ENCODE measurements around the gene FRK.
"Not testable (repeated sequence)": the region's sequence is repeated elsewhere in the genome, so short reads cannot be mapped to it uniquely, and the experiment has no call there.

FRK gene

DNA sequence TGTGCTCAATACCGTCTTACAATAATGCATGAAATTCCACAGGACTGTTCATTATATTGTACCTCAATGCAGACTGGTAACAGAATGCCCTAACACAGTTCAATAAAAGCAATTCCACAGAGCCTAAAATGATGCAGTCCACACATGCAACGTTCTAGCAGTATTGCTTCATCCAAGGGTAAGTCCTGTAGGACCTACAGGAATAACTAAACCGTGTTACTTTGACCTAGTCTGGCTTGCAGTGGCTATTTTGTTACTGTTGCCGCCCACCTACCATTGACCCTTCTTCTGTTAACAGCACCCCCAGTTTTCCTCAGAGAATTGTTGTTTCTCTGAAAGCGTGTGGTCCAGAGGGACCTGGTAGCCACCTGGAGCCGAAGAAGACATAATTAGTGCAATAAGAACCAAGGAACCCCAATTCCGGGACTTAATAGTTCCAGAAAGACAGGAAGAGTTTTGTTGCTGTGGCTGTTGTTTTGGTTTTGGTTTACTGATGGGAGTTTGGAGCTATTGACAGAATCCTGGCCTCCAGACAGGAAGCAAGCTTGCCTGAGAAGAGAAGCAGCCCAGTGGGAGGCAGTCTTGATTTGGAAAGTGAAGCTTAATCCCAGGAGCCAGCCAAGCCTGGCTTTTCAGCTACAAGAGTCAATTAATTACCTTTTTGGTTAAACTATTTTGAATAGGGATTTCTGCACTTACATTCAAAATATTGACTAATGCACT, 91.3 kb downstream of the FRK start:
- peaks cover 0 to 11% (median 6%) of the 10 kb centered on the region in 5 donors for H3K4me1 ChIP-seq (ENCODE audit: control insufficient read depth in 5 of 5, insufficient read depth in 5 of 5, low read length in 5 of 5)
- no peak overlapping the region for H3K27ac ChIP-seq (ENCODE audit: low read depth, low read length)
- no peaks in the 10 kb centered on the region for H3K36me3 ChIP-seq (ENCODE audit: control insufficient read depth in 5 of 5, insufficient read depth in 5 of 5, low read length in 5 of 5)
- peak overlapping the region in 1 of 5 donors; percentile 48 for H3K9ac ChIP-seq (ENCODE audit: low read length in 5 of 5)
- peak overlapping the region in 1 of 5 donors; percentile 48 for H3K4me3 ChIP-seq (ENCODE audit: low read depth in 1 of 5, low read length in 5 of 5)
- no peaks in the 10 kb centered on the region for H3K9me3 ChIP-seq (ENCODE audit: control insufficient read depth in 5 of 5, low read length in 5 of 5)
- no peaks in the 10 kb centered on the region for H3K27me3 ChIP-seq (ENCODE audit: control insufficient read depth in 5 of 5, insufficient read depth in 4 of 5, low read length in 5 of 5)

DNA sequence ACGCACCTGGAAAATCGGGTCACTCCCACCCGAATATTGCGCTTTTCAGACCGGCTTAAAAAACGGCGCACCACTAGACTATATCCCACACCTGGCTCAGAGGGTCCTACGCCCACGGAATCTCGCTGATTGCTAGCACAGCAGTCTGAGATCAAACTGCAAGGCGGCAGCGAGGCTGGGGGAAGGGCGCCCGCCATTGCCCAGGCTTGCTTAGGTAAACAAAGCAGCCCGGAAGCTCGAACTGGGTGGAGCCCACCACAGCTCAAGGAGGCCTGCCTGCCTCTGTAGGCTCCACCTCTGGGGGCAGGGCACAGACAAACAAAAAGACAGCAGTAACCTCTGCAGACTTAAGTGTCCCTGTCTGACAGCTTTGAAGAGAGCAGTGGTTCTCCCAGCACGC, 100.4 kb downstream of the FRK start:
- H3K9ac ChIP-seq (ENCODE audit: low read length in 5 of 5); H3K36me3 ChIP-seq (ENCODE audit: control insufficient read depth in 5 of 5, insufficient read depth in 5 of 5, low read length in 5 of 5); H3K4me1 ChIP-seq (ENCODE audit: control insufficient read depth in 5 of 5, insufficient read depth in 5 of 5, low read length in 5 of 5); H3K27ac ChIP-seq (ENCODE audit: low read depth, low read length); H3K4me3 ChIP-seq (ENCODE audit: low read depth in 1 of 5, low read length in 5 of 5); H3K27me3 ChIP-seq (ENCODE audit: control insufficient read depth in 5 of 5, insufficient read depth in 4 of 5, low read length in 5 of 5); H3K9me3 ChIP-seq (ENCODE audit: control insufficient read depth in 5 of 5, low read length in 5 of 5): not testable (repeated sequence)

DNA sequence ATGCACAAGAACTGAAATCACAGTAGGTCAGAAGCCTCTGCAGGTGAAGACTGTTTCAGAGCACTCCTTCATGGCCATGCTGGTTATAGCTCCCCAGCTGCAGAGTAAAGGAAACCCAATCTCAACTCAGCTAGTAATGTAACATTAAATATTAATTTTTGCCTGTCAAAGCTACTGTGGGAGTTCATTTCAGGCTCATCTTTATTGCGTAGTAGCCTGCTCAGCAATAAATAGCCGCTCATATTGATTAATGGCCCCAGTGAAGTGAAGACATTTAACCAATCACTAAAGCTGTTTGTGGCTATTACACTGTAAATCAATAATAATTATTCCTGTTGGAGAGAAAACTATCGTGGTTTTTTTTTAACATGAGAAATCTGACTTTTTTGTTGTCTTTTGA, 101.7 kb downstream of the FRK start:
- Histone ChIP-seq H3K27ac (ENCODE audit: low read depth, low read length) (no peak overlapping the region), H3K27me3 (ENCODE audit: control insufficient read depth in 5 of 5, insufficient read depth in 4 of 5, low read length in 5 of 5) (no peaks in the 10 kb centered on the region), H3K4me1 (ENCODE audit: control insufficient read depth in 5 of 5, insufficient read depth in 5 of 5, low read length in 5 of 5) (no peaks in the 10 kb centered on the region), H3K36me3 (ENCODE audit: control insufficient read depth in 5 of 5, insufficient read depth in 5 of 5, low read length in 5 of 5) (no peaks in the 10 kb centered on the region), H3K4me3 (ENCODE audit: low read depth in 1 of 5, low read length in 5 of 5) (no peak overlapping the region), H3K9me3 (ENCODE audit: control insufficient read depth in 5 of 5, low read length in 5 of 5) (no peaks in the 10 kb centered on the region), H3K9ac (ENCODE audit: low read length in 5 of 5) (no peak overlapping the region)

DNA sequence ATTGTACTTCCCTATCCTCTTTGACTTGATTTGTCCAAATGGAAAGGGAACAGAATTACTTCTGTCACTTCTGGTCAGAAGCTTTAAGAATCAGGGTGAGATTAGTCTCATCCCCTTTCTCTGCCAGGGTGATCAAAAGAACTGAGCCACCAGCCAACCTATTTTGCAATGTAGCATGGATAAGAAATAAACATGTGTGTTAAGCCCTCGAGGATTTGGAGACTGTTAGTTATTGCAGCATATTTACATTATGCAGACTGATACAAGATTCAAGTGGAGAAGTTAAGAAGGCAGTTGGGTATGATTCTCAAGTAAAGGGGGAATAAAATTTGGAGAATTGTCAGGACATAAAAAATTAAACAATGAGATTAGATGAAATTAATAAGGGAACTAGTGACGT, 106.0 kb downstream of the FRK start:
- Histone ChIP-seq H3K27me3 (ENCODE audit: control insufficient read depth in 5 of 5, insufficient read depth in 4 of 5, low read length in 5 of 5) (no peaks in the 10 kb centered on the region), H3K4me3 (ENCODE audit: low read depth in 1 of 5, low read length in 5 of 5) (no peak overlapping the region), H3K27ac (ENCODE audit: low read depth, low read length) (no peak overlapping the region), H3K36me3 (ENCODE audit: control insufficient read depth in 5 of 5, insufficient read depth in 5 of 5, low read length in 5 of 5) (no peaks in the 10 kb centered on the region), H3K4me1 (ENCODE audit: control insufficient read depth in 5 of 5, insufficient read depth in 5 of 5, low read length in 5 of 5) (no peaks in the 10 kb centered on the region), H3K9ac (ENCODE audit: low read length in 5 of 5) (no peak overlapping the region), H3K9me3 (ENCODE audit: control insufficient read depth in 5 of 5, low read length in 5 of 5) (peaks cover 0 to 2% (median 0%) of the 10 kb centered on the region in 5 donors)

DNA sequence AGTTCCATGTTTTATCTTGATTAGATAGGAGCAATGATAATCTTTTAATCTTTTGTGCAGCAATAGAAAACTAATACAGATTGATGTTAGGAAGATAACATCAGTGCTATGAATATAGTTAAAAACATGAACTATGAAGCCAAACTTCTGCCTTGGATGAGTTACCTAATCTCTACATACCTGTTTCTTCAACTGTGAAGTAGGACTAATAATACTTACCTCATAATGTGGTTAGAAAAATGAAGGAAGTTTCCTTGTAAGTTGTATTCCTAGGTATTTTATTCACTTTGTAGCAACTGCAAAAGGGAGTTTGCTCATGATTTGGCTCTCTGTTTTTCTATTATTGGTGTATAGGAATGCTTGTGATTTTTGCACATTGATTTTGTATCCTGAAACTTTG, 111.9 kb downstream of the FRK start:
- Histone ChIP-seq H3K9ac (ENCODE audit: low read length in 5 of 5) (no peak overlapping the region), H3K4me1 (ENCODE audit: control insufficient read depth in 5 of 5, insufficient read depth in 5 of 5, low read length in 5 of 5) (no peaks in the 10 kb centered on the region), H3K4me3 (ENCODE audit: low read depth in 1 of 5, low read length in 5 of 5) (no peak overlapping the region), H3K27ac (ENCODE audit: low read depth, low read length) (no peak overlapping the region), H3K9me3 (ENCODE audit: control insufficient read depth in 5 of 5, low read length in 5 of 5) (peaks cover 0 to 4% (median 0%) of the 10 kb centered on the region in 5 donors), H3K36me3 (ENCODE audit: control insufficient read depth in 5 of 5, insufficient read depth in 5 of 5, low read length in 5 of 5) (peaks cover 0 to 3% (median 0%) of the 10 kb centered on the region in 5 donors), H3K27me3 (ENCODE audit: control insufficient read depth in 5 of 5, insufficient read depth in 4 of 5, low read length in 5 of 5) (no peaks in the 10 kb centered on the region)

DNA sequence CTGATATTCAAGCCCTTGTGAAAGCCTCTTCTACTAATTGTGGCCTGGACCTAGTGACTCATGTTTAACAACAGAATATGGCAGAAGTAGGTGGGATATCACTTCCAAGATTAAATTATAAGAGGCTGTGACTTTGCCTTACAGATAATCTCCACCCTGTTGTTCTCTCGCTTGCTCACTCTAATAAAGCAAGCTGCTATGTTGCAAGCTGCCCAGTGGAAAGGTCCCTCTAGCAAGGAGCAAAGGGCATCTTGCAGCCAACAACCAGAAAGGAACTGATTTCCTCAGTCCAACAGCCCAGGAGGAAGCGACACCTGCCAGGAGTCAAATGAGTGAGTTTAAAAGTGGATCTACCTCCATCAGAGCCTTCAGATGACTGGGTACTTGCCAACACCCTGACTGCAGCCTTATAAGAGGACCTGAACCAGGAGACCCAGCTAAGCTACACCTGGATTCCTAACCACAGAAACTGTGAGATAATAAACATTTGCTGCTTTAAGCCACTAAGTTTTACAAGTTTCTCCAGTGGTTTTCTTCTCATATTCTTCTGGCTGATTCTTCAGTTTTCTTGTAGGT, 112.6 kb downstream of the FRK start:
- Histone ChIP-seq H3K27ac (ENCODE audit: low read depth, low read length) (no peak overlapping the region), H3K4me3 (ENCODE audit: low read depth in 1 of 5, low read length in 5 of 5) (no peak overlapping the region), H3K4me1 (ENCODE audit: control insufficient read depth in 5 of 5, insufficient read depth in 5 of 5, low read length in 5 of 5) (no peaks in the 10 kb centered on the region), H3K9ac (ENCODE audit: low read length in 5 of 5) (no peak overlapping the region), H3K36me3 (ENCODE audit: control insufficient read depth in 5 of 5, insufficient read depth in 5 of 5, low read length in 5 of 5) (peaks cover 0 to 5% (median 0%) of the 10 kb centered on the region in 5 donors), H3K9me3 (ENCODE audit: control insufficient read depth in 5 of 5, low read length in 5 of 5) (peaks cover 0 to 4% (median 0%) of the 10 kb centered on the region in 5 donors), H3K27me3 (ENCODE audit: control insufficient read depth in 5 of 5, insufficient read depth in 4 of 5, low read length in 5 of 5) (no peaks in the 10 kb centered on the region)

DNA sequence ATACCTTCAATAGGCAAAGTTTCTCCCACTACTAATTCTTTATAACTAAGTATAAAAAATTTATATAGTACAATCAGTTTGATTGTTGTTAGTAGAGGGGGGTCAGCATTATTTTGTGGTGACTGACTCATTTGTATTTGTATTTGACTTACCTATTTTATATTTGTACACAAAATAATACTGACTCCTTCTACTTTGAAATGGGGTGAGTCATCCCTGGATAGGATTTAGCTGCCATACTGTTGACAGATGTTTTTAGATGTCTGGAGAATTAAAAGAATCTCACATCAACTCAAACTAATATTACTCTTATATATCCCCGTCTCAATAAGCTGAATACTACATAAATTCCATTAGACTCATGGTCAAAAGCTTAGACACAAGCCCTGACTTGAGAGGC, 114.9 kb downstream of the FRK start:
- Histone ChIP-seq H3K9ac (ENCODE audit: low read length in 5 of 5) (no peak overlapping the region), H3K4me1 (ENCODE audit: control insufficient read depth in 5 of 5, insufficient read depth in 5 of 5, low read length in 5 of 5) (no peaks in the 10 kb centered on the region), H3K27ac (ENCODE audit: low read depth, low read length) (no peak overlapping the region), H3K36me3 (ENCODE audit: control insufficient read depth in 5 of 5, insufficient read depth in 5 of 5, low read length in 5 of 5) (peaks cover 0 to 14% (median 5%) of the 10 kb centered on the region in 5 donors), H3K27me3 (ENCODE audit: control insufficient read depth in 5 of 5, insufficient read depth in 4 of 5, low read length in 5 of 5) (no peaks in the 10 kb centered on the region), H3K9me3 (ENCODE audit: control insufficient read depth in 5 of 5, low read length in 5 of 5) (peaks cover 0 to 4% (median 0%) of the 10 kb centered on the region in 5 donors), H3K4me3 (ENCODE audit: low read depth in 1 of 5, low read length in 5 of 5) (no peak overlapping the region)

DNA sequence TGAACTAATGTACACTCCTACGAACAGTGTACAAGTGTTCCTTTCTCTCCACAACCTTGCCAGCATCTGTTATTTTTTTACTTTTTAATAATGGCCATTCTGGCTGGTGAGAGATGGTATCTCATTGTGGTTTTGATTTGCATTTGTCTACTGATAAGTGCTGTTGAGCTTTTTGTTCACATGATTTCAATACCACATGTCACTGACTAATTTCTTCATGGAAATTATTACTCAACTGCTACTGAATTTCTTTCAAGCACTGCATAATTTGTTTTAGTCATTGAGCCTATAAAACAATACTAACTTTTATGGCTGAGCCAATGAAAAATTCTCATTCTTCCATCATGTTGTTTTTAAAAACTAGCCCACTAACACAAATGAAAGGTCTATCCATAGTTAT, 115.4 kb downstream of the FRK start:
- Histone ChIP-seq H3K4me1 (ENCODE audit: control insufficient read depth in 5 of 5, insufficient read depth in 5 of 5, low read length in 5 of 5) (no peaks in the 10 kb centered on the region), H3K27me3 (ENCODE audit: control insufficient read depth in 5 of 5, insufficient read depth in 4 of 5, low read length in 5 of 5) (no peaks in the 10 kb centered on the region), H3K9ac (ENCODE audit: low read length in 5 of 5) (no peak overlapping the region), H3K4me3 (ENCODE audit: low read depth in 1 of 5, low read length in 5 of 5) (no peak overlapping the region), H3K36me3 (ENCODE audit: control insufficient read depth in 5 of 5, insufficient read depth in 5 of 5, low read length in 5 of 5) (peaks cover 0 to 14% (median 5%) of the 10 kb centered on the region in 5 donors), H3K27ac (ENCODE audit: low read depth, low read length) (no peak overlapping the region), H3K9me3 (ENCODE audit: control insufficient read depth in 5 of 5, low read length in 5 of 5) (peaks cover 0 to 6% (median 0%) of the 10 kb centered on the region in 5 donors)

DNA sequence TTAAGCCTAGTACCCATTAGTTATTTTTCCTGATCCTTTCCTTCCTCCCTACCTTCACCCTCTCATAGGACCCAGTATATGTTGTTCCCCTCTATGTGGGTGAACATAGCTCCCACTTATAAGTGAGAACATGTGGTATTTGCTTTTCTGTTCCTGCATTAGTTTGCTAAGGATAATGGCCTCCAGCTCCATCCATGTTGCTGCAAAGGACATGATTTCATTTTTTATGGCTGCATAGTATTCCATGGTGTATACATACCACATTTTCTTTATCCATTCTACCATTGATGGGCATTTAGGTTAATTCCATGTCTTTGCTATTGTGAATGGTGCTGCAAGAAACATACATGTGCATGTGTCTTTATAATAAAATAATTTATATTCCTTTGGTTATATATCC, 115.9 kb downstream of the FRK start:
- not testable (repeated sequence) for H3K4me3 ChIP-seq (ENCODE audit: low read depth in 1 of 5, low read length in 5 of 5); H3K27ac ChIP-seq (ENCODE audit: low read depth, low read length); H3K9ac ChIP-seq (ENCODE audit: low read length in 5 of 5); H3K4me1 ChIP-seq (ENCODE audit: control insufficient read depth in 5 of 5, insufficient read depth in 5 of 5, low read length in 5 of 5); H3K27me3 ChIP-seq (ENCODE audit: control insufficient read depth in 5 of 5, insufficient read depth in 4 of 5, low read length in 5 of 5); H3K9me3 ChIP-seq (ENCODE audit: control insufficient read depth in 5 of 5, low read length in 5 of 5)
- peaks cover 0 to 14% (median 5%) of the 10 kb centered on the region in 5 donors for H3K36me3 ChIP-seq (ENCODE audit: control insufficient read depth in 5 of 5, insufficient read depth in 5 of 5, low read length in 5 of 5)

DNA sequence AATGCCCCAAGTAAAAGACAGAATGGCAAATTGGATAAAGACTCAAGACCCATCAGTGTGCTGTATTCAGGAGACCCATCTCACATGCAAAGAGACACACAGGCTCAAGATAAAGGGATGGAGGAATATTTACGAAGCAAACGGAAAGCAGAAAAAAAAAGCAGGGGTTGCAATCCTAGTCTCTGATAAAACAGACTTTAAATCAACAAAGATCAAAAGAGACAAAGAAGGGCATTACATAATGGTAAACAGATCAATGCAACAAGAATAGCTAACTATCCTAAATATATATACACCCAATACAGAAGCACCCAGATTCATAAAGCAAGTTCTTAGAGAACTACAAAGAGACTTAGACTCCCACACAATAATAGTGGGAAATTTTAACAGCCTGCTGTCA, 123.2 kb downstream of the FRK start:
- not testable (repeated sequence) for H3K9me3 ChIP-seq (ENCODE audit: control insufficient read depth in 5 of 5, low read length in 5 of 5); H3K4me1 ChIP-seq (ENCODE audit: control insufficient read depth in 5 of 5, insufficient read depth in 5 of 5, low read length in 5 of 5); H3K4me3 ChIP-seq (ENCODE audit: low read depth in 1 of 5, low read length in 5 of 5); H3K27ac ChIP-seq (ENCODE audit: low read depth, low read length); H3K27me3 ChIP-seq (ENCODE audit: control insufficient read depth in 5 of 5, insufficient read depth in 4 of 5, low read length in 5 of 5); H3K9ac ChIP-seq (ENCODE audit: low read length in 5 of 5); H3K36me3 ChIP-seq (ENCODE audit: control insufficient read depth in 5 of 5, insufficient read depth in 5 of 5, low read length in 5 of 5)

All from subcutaneous abdominal adipose tissue (tissue), 5 donors.